Nucleus accumbens (tissue), 56 donors: ENCODE results near the gene PTGER4.

Experiments used
- DNase-seq, 56 donors: peaks; one replicate each; lab custom pipeline; 2025; lab: John Stamatoyannopoulos, UW

PTGER4 gene

DNA sequence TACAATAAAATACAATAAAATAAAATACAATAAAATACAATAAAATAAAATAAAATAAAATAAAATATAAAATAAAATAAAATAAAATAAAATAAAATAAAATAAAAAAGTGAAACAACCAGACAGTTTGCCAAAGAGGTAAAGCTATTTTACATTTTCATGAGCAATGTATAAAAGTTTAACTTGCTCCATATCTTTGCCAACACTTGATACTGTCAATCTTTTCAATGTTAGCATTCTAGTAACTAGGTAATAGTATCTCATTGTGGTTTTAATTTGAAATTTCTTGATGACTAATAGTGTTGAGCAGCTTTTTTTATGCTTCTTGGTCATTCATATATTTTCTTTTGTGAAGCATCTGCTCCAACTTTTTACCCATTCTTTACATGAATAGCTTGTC lies 58.8 kb downstream of the PTGER4 start:
- DNase-seq = no peak
